Natural killer cell (primary cell): ENCODE data around the gene SLC2A6. TPM values are rescaled to one million over a fixed set of nuclear protein-coding genes. Genes with fewer than 3 reads are reported as not detected.

Experiments used
- ATAC-seq, 3 donors: fragments of 150-1000 bp in 2 of 3; fragments of 200-7000 bp in 1 of 3; cut with Tn5 transposase; 1 replicate in 1 of 3; 2 replicates in 2 of 3; pipeline ENCODE4 v1.10.0; 2021; ENCODE audit warnings: mild to moderate bottlenecking in 2 of 3, moderate library complexity in 2 of 3
- DNase-seq, 2 donors: peaks; one replicate each; pipeline versions ENCODE4 v3.0.0 to v3.0.0-alpha.2; 2013 to 2021; ENCODE audit warnings: mixed read lengths in 1 of 2
- H3K27ac ChIP-seq: one replicate; pipeline ENCODE4 v1.5.1; 2013; ENCODE audit warnings: mild to moderate bottlenecking, low read length
- H3K27me3 ChIP-seq: one replicate; pipeline ENCODE4 v1.6.1; 2013; ENCODE audit warnings: low read length; ENCODE audit not compliant: control insufficient read depth, insufficient read depth
- H3K36me3 ChIP-seq: one replicate; pipeline ENCODE4 v1.6.1; 2013; ENCODE audit warnings: low read length; ENCODE audit not compliant: control insufficient read depth, insufficient read depth
- H3K4me1 ChIP-seq: one replicate; pipeline ENCODE4 v1.6.1; 2013; ENCODE audit warnings: low read length; ENCODE audit not compliant: control insufficient read depth, insufficient read depth
- H3K4me3 ChIP-seq: one replicate; pipeline ENCODE4 v1.5.1; 2013; ENCODE audit warnings: low read length
- H3K9me3 ChIP-seq: one replicate; pipeline ENCODE4 v1.6.1; 2013; ENCODE audit warnings: low read length; ENCODE audit not compliant: control insufficient read depth, insufficient read depth
- H3K27ac Mint-ChIP-seq, 2 donors: one replicate each; pipeline ENCODE4 v1.8.0; 2022; ENCODE audit warnings: mild to moderate bottlenecking in 2 of 2, mixed read lengths in 2 of 2, moderate library complexity in 1 of 2
- H3K27me3 Mint-ChIP-seq, 2 donors: one replicate each; pipeline ENCODE4 v1.8.0; 2022; ENCODE audit warnings: low read depth in 2 of 2, mixed read lengths in 2 of 2
- H3K36me3 Mint-ChIP-seq: one replicate; pipeline ENCODE4 v1.8.0; 2022; ENCODE audit warnings: mixed read lengths
- H3K4me1 Mint-ChIP-seq, 2 donors: one replicate each; pipeline ENCODE4 v1.8.0; 2022; ENCODE audit warnings: mixed read lengths in 2 of 2
- H3K4me3 Mint-ChIP-seq: one replicate; pipeline ENCODE4 v1.8.0; 2022; ENCODE audit warnings: mild to moderate bottlenecking, moderate library complexity, mixed read lengths
- H3K9me3 Mint-ChIP-seq, 2 donors: one replicate each; pipeline ENCODE4 v1.8.0; 2022; ENCODE audit warnings: mixed read lengths in 2 of 2
- CTCF ChIP-seq: fragments of 200-600 bp; IDR thresholded peaks from one replicate; pipeline ENCODE4 v1.8.0; 2022; ENCODE audit warnings: antibody characterized with exemption
- WGBS: methylation state at CpG from one replicate; pipeline ENCODE4 v1.1.7; 2013; ENCODE audit warnings: missing lambda C conversion rate; ENCODE audit not compliant: insufficient coverage; 5-methylcytosine and 5-hydroxymethylcytosine counted together
- intact Hi-C: fragments of 100-400 bp; cut with micrococcal nuclease; formaldehyde crosslinking; loops from one replicate; pipeline ENCODE4 v1.14.2; 2022
- total RNA-seq, 4 donors: library from RNA; stranded (reverse); fragments of 120-200 nt in 1 of 4; gene quantifications; one replicate each; pipeline versions ENCODE4 v1.2.3 to v1.2.4, GENCODE V29; 2013 to 2022

The SLC2A6 gene
- total RNA-seq, 3 donors from 2014 or later (not counting 1 experiment from before 2014, with no cell fraction given): 5.0 to 20.1 (median 18.5) TPM

- intact Hi-C loops: no loop called here
- H3K4me3 ChIP-seq: no peak overlapping the region
- H3K4me1 ChIP-seq: no peaks in the 10 kb centered on the region
- 80% methylated on average over 11 of the region's 11 CpGs for WGBS
- H3K9me3 ChIP-seq: no peaks in the 10 kb centered on the region
- H3K27ac ChIP-seq: no peak overlapping the region
- ATAC-seq: no peak
- no peak for DNase-seq
- Mint-ChIP-seq H3K27me3 (no peaks in the 10 kb centered on the region), H3K4me1 (no peaks in the 10 kb centered on the region), H3K4me3 (no peak overlapping the region), H3K27ac (no peak overlapping the region), H3K36me3 (no peaks in the 10 kb centered on the region), H3K9me3 (no peaks in the 10 kb centered on the region)
- no peaks in the 10 kb centered on the region for H3K36me3 ChIP-seq
- no peaks in the 10 kb centered on the region for H3K27me3 ChIP-seq
- TF ChIP-seq CTCF: no peak
Measured at GRCh38 chr9:133516256-133516960, 37.5 kb upstream of the SLC2A6 start.

GRCh38 chr9:133515615-133516255 lies 36.8 kb upstream of the SLC2A6 start:
- Histone ChIP-seq H3K4me1 (no peaks in the 10 kb centered on the region), H3K27me3 (no peaks in the 10 kb centered on the region), H3K36me3 (no peaks in the 10 kb centered on the region), H3K27ac (no peak overlapping the region), H3K9me3 (no peaks in the 10 kb centered on the region), H3K4me3 (no peak overlapping the region)
- Mint-ChIP-seq H3K27me3 (no peaks in the 10 kb centered on the region), H3K4me3 (no peak overlapping the region), H3K9me3 (no peaks in the 10 kb centered on the region), H3K4me1 (no peaks in the 10 kb centered on the region), H3K36me3 (no peaks in the 10 kb centered on the region), H3K27ac (no peak overlapping the region)
- ATAC-seq: no peak
- intact Hi-C loops: no loop called here
- 92% methylated on average over 17 of the region's 17 CpGs for WGBS
- TF ChIP-seq CTCF: no peak
- no peak for DNase-seq

- Histone ChIP-seq H3K27ac (no peak overlapping the region), H3K4me1 (no peaks in the 10 kb centered on the region), H3K4me3 (no peak overlapping the region), H3K9me3 (no peaks in the 10 kb centered on the region), H3K27me3 (no peaks in the 10 kb centered on the region), H3K36me3 (no peaks in the 10 kb centered on the region)
- H3K4me3 Mint-ChIP-seq: no peak overlapping the region
- H3K4me1 Mint-ChIP-seq: no peaks in the 10 kb centered on the region
- H3K27me3 Mint-ChIP-seq: no peaks in the 10 kb centered on the region
- 90% methylated on average over 10 of the region's 10 CpGs for WGBS
- no peaks in the 10 kb centered on the region for H3K36me3 Mint-ChIP-seq
- intact Hi-C loops: no loop called here
- TF ChIP-seq CTCF: no peak
- H3K27ac Mint-ChIP-seq: no peak overlapping the region
- H3K9me3 Mint-ChIP-seq: no peaks in the 10 kb centered on the region
- ATAC-seq (no peak), DNase-seq (no peak)
Measured at GRCh38 chr9:133515240-133515610, 36.3 kb upstream of the SLC2A6 start.
